Measurements from ENCODE around the gene SPINK8. TPM values are rescaled to one million over a fixed set of nuclear protein-coding genes. Genes with fewer than 3 reads are reported as not detected.

SPINK8 gene
- total RNA-seq, 2 experiments from 2014 or later, result not detected

DNA sequence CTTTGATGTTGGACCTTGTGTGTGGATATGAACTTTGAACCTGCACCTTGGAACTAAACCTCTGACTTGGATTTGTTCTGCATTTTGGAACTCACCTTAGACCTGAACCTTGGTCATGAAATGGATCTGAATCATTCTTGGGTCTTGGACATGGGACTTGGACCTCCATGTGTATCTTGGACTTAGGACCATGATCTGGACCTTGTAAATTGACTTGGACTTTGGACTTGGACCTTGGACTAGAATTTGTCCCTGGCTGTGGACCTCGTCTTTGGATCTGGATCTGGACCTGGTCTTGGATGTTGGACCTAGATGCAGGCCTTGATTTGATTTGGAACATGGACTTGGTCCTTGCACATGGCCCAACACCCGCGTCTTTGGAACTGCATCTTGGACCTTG is 47.2 kb downstream of the SPINK8 start:
- ChIA-PET CTCF (interaction anchor here (0.6 kb wide), 1 partner anchor 324 kb away, joined by 5 read pairs; no protein-coding TSS in a partner anchor), POLR2A (no interaction called here)
- ATAC-seq (ENCODE audit: poor library complexity) (no peak), DNase-seq (no peak)
- TF ChIP-seq, protein P1, sequence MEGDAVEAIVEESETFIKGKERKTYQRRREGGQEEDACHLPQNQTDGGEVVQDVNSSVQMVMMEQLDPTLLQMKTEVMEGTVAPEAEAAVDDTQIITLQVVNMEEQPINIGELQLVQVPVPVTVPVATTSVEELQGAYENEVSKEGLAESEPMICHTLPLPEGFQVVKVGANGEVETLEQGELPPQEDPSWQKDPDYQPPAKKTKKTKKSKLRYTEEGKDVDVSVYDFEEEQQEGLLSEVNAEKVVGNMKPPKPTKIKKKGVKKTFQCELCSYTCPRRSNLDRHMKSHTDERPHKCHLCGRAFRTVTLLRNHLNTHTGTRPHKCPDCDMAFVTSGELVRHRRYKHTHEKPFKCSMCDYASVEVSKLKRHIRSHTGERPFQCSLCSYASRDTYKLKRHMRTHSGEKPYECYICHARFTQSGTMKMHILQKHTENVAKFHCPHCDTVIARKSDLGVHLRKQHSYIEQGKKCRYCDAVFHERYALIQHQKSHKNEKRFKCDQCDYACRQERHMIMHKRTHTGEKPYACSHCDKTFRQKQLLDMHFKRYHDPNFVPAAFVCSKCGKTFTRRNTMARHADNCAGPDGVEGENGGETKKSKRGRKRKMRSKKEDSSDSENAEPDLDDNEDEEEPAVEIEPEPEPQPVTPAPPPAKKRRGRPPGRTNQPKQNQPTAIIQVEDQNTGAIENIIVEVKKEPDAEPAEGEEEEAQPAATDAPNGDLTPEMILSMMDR (IDR thresholded peaks at IDR 0.05), result no peak
- Histone ChIP-seq H3K9me3 (ENCODE audit: control insufficient read depth in 1 of 2, insufficient read depth in 1 of 2, low read length in 2 of 2) (no peaks in the 10 kb centered on the region), H3K36me3 (ENCODE audit: insufficient read depth, low read length) (peaks cover 6% of the 10 kb centered on the region), H3K4me1 (ENCODE audit: insufficient read depth, low read length) (no peaks in the 10 kb centered on the region), H3K4me3 (ENCODE audit: low read length) (no peak overlapping the region), H3K27me3 (ENCODE audit: control insufficient read depth in 1 of 2, insufficient read depth in 2 of 2, low read length in 2 of 2) (no peaks in the 10 kb centered on the region), H3K27ac (ENCODE audit: low read depth in 1 of 2, low read length in 2 of 2) (no peak overlapping the region)
- intact Hi-C loops (cut with DNase I, micrococcal nuclease), result no loop called here
- no peaks in the 10 kb centered on the region for H3K9me3 Mint-ChIP-seq
- no peak overlapping the region for H3K4me3 Mint-ChIP-seq
- H3K4me1 Mint-ChIP-seq (ENCODE audit: low read depth), result no peaks in the 10 kb centered on the region
- peaks cover 34% of the 10 kb centered on the region for H3K36me3 Mint-ChIP-seq (ENCODE audit: low read depth)
- H3K27ac Mint-ChIP-seq, result no peak overlapping the region
- H3K27me3 Mint-ChIP-seq, result no peaks in the 10 kb centered on the region

DNA sequence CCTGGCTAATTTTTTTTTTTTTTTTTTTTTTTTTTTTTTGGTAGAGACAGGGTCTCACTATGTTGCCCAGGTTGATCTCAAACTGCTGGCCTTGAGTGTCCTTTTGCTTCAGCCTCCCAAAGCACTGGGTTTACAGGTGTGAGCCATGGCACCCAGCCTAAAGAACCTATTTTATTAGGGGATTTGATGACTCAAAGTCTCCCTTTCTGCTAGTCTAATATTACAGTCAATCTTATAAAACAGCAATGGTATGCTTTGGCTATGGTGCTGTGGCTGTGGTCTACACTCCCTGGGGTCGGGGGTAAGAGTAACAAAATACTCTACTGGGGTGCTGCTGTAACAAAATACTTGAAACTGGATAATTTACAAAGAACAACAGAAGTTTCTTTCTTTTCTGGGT is 47.8 kb downstream of the SPINK8 start:
- Histone ChIP-seq H3K36me3 (ENCODE audit: insufficient read depth, low read length) (peaks cover 3% of the 10 kb centered on the region), H3K27ac (ENCODE audit: low read depth in 1 of 2, low read length in 2 of 2) (no peak overlapping the region), H3K4me3 (ENCODE audit: low read length) (no peak overlapping the region), H3K9me3 (ENCODE audit: control insufficient read depth in 1 of 2, insufficient read depth in 1 of 2, low read length in 2 of 2) (no peaks in the 10 kb centered on the region), H3K27me3 (ENCODE audit: control insufficient read depth in 1 of 2, insufficient read depth in 2 of 2, low read length in 2 of 2) (no peaks in the 10 kb centered on the region), H3K4me1 (ENCODE audit: insufficient read depth, low read length) (no peaks in the 10 kb centered on the region)
- H3K36me3 Mint-ChIP-seq (ENCODE audit: low read depth), result peaks cover 27% of the 10 kb centered on the region
- ChIA-PET CTCF (interaction anchor here (1.3 kb wide), 1 partner anchor 12 kb away, joined by 3 read pairs; no protein-coding TSS in a partner anchor), POLR2A (no interaction called here)
- no peaks in the 10 kb centered on the region for H3K9me3 Mint-ChIP-seq
- DNase-seq, result no peak
- H3K4me3 Mint-ChIP-seq, result no peak overlapping the region
- intact Hi-C loops (cut with DNase I, micrococcal nuclease), result no loop called here
- H3K4me1 Mint-ChIP-seq (ENCODE audit: low read depth), result no peaks in the 10 kb centered on the region
- TF ChIP-seq, protein P1 (IDR thresholded peaks at IDR 0.05), result no peak
- H3K27me3 Mint-ChIP-seq, result no peaks in the 10 kb centered on the region
- no peak for ATAC-seq (ENCODE audit: poor library complexity)
- H3K27ac Mint-ChIP-seq, result no peak overlapping the region

DNA sequence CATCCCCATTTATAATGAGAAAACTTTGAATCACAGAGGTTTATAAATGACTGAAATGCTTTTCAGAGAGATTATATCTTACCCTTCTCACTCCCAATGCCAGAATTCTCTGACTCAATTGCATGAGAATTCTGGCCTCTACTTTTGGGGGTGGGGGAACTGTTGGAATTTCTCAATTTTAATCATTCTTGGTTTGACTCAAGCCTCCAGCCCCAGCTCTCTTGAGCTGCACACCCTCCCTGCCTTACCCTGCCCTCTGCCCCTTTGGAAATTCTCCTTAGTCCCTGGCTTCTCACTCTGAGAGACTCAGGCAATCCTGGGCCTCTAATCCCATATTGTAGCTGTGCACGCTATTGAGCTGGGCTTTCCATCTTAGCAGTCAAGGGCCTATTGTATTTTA is 48.3 kb downstream of the SPINK8 start:
- Mint-ChIP-seq H3K27ac (no peak overlapping the region), H3K36me3 (ENCODE audit: low read depth) (peaks cover 23% of the 10 kb centered on the region), H3K9me3 (no peaks in the 10 kb centered on the region), H3K4me1 (ENCODE audit: low read depth) (no peaks in the 10 kb centered on the region), H3K4me3 (no peak overlapping the region), H3K27me3 (no peaks in the 10 kb centered on the region)
- DNase-seq, result no peak
- ChIA-PET CTCF (interaction anchor here (1.3 kb wide), 1 partner anchor 12 kb away, joined by 3 read pairs; no protein-coding TSS in a partner anchor), POLR2A (interaction anchor here (1.1 kb wide), 1 partner anchor 155 kb away, joined by 3 read pairs; the partner anchor contains the start of genes CCDC51 and TMA7)
- TF ChIP-seq, protein P1 (IDR thresholded peaks at IDR 0.05), result no peak
- no peaks in the 10 kb centered on the region for H3K9me3 ChIP-seq (ENCODE audit: control insufficient read depth in 1 of 2, insufficient read depth in 1 of 2, low read length in 2 of 2)
- no peaks in the 10 kb centered on the region for H3K4me1 ChIP-seq (ENCODE audit: insufficient read depth, low read length)
- no peak overlapping the region for H3K4me3 ChIP-seq (ENCODE audit: low read length)
- no peaks in the 10 kb centered on the region for H3K36me3 ChIP-seq (ENCODE audit: insufficient read depth, low read length)
- no peaks in the 10 kb centered on the region for H3K27me3 ChIP-seq (ENCODE audit: control insufficient read depth in 1 of 2, insufficient read depth in 2 of 2, low read length in 2 of 2)
- ATAC-seq (ENCODE audit: poor library complexity), result no peak
- intact Hi-C loops (cut with DNase I, micrococcal nuclease), result no loop called here
- H3K27ac ChIP-seq (ENCODE audit: low read depth in 1 of 2, low read length in 2 of 2), result no peak overlapping the region
